CD4-positive, alpha-beta T cell (primary cell): ENCODE measurements around the gene APLP2. TPM values are rescaled to one million over a fixed set of nuclear protein-coding genes. Genes with fewer than 3 reads are reported as not detected.

Experiments used
- ATAC-seq: fragments of 200-7000 bp; cut with Tn5 transposase; one replicate; pipeline ENCODE4 v1.10.0; 2022; ENCODE audit warnings: mild to moderate bottlenecking; ENCODE audit not compliant: poor library complexity
- CTCF ChIA-PET: fragments of 350-600 bp; sonication (Branson Sonifier 250); formaldehyde crosslinking; loops from one replicate; lab custom pipeline; 2021; ENCODE audit warnings: antibody characterized with exemption, inconsistent platforms; lab: Charles Lee
- POLR2A ChIA-PET: fragments of 350-600 bp; sonication (Branson Sonifier 250); formaldehyde crosslinking; loops from one replicate; lab custom pipeline; 2021; ENCODE audit warnings: antibody characterized with exemption, inconsistent platforms; lab: Charles Lee
- DNase-seq, 14 experiments: peaks; one replicate each; pipeline ENCODE4 v3.0.0-alpha.2; 2013 to 2020; ENCODE audit warnings: mixed read lengths in 2 of 14
- H3K27ac ChIP-seq, 2 donors: one replicate each; pipeline versions ENCODE4 v1.5.1 to v1.7.0; 2013; ENCODE audit warnings: low read length in 2 of 2, low read depth in 1 of 2, mild to moderate bottlenecking in 1 of 2
- H3K27me3 ChIP-seq, 2 experiments: 1 replicate in 1 of 2; 2 replicates in 1 of 2; pipeline versions ENCODE4 v1.6.1 to v1.7.0; 2013; ENCODE audit warnings: low read length in 2 of 2, control low read depth in 1 of 2, mild to moderate bottlenecking in 1 of 2, moderate library complexity in 1 of 2; ENCODE audit not compliant: insufficient read depth in 2 of 2, control insufficient read depth in 1 of 2
- H3K36me3 ChIP-seq: one replicate; pipeline ENCODE4 v1.6.1; 2013; ENCODE audit warnings: low read length, control low read depth; ENCODE audit not compliant: insufficient read depth
- H3K4me1 ChIP-seq: one replicate; pipeline ENCODE4 v1.6.1; 2013; ENCODE audit warnings: low read length, control low read depth; ENCODE audit not compliant: insufficient read depth
- H3K4me3 ChIP-seq: one replicate; pipeline ENCODE4 v1.5.1; 2013; ENCODE audit warnings: mild to moderate bottlenecking, low read length, moderate library complexity
- H3K9me3 ChIP-seq, 2 experiments: 1 replicate in 1 of 2; 2 replicates in 1 of 2; pipeline versions ENCODE4 v1.6.1 to v1.7.0; 2013; ENCODE audit warnings: low read length in 2 of 2, mild to moderate bottlenecking in 2 of 2, control low read depth in 1 of 2, moderate library complexity in 1 of 2; ENCODE audit not compliant: control insufficient read depth in 1 of 2, insufficient read depth in 1 of 2
- H3K27ac Mint-ChIP-seq: one replicate; pipeline ENCODE4 v1.8.0; 2020; ENCODE audit warnings: mixed read lengths
- H3K27me3 Mint-ChIP-seq: one replicate; pipeline ENCODE4 v1.8.0; 2021; ENCODE audit warnings: mixed read lengths
- H3K36me3 Mint-ChIP-seq: one replicate; pipeline ENCODE4 v1.8.0; 2021; ENCODE audit warnings: low read depth, mixed read lengths
- H3K4me1 Mint-ChIP-seq: one replicate; pipeline ENCODE4 v1.8.0; 2021; ENCODE audit warnings: low read depth, mixed read lengths
- H3K4me3 Mint-ChIP-seq: one replicate; pipeline ENCODE4 v1.8.0; 2020; ENCODE audit warnings: mild to moderate bottlenecking, mixed read lengths
- H3K9me3 Mint-ChIP-seq: one replicate; pipeline ENCODE4 v1.8.0; 2020; ENCODE audit warnings: mixed read lengths
- CTCF ChIP-seq: fragments of 200-600 bp; IDR thresholded peaks from one replicate; pipeline ENCODE4 v1.8.0; 2022; ENCODE audit warnings: antibody characterized with exemption, mild to moderate bottlenecking
- intact Hi-C, 2 experiments: fragments of 100-400 bp; cut with DNase I in 1 of 2; cut with micrococcal nuclease in 1 of 2; formaldehyde crosslinking; loops; one replicate each; pipeline versions ENCODE4 v1.15.1 to v1.9.0; 2023 to 2025; cut with DNase I, micrococcal nuclease
- total RNA-seq, 174 experiments: library from RNA in 2 of 174; stranded (reverse) in 2 of 174; gene quantifications; one replicate each; pipeline ENCODE4 v1.2.3 and lab custom pipeline; 2021 to 2026

Gene APLP2
- total RNA-seq, 2 experiments from 2014 or later: 28.8 to 29.5 TPM

GRCh38 chr11:130031945-130032344 is 37.7 kb upstream of the APLP2 start:
- H3K4me3 ChIP-seq: no peak overlapping the region
- no peaks in the 10 kb centered on the region for H3K9me3 Mint-ChIP-seq
- ATAC-seq: no peak
- no peaks in the 10 kb centered on the region for H3K27me3 ChIP-seq
- no peak overlapping the region for H3K27ac Mint-ChIP-seq
- no peak overlapping the region for H3K4me3 Mint-ChIP-seq
- H3K27me3 Mint-ChIP-seq: peaks cover 4% of the 10 kb centered on the region
- no peaks in the 10 kb centered on the region for H3K4me1 ChIP-seq
- ChIA-PET POLR2A (no interaction called here), CTCF (no interaction called here)
- TF ChIP-seq CTCF: no peak
- DNase-seq: no peak
- intact Hi-C loops: no loop called here
- no peaks in the 10 kb centered on the region for H3K36me3 Mint-ChIP-seq
- H3K4me1 Mint-ChIP-seq: no peaks in the 10 kb centered on the region
- H3K36me3 ChIP-seq: no peaks in the 10 kb centered on the region
- no peaks in the 10 kb centered on the region for H3K9me3 ChIP-seq
- H3K27ac ChIP-seq: no peak overlapping the region

DNA sequence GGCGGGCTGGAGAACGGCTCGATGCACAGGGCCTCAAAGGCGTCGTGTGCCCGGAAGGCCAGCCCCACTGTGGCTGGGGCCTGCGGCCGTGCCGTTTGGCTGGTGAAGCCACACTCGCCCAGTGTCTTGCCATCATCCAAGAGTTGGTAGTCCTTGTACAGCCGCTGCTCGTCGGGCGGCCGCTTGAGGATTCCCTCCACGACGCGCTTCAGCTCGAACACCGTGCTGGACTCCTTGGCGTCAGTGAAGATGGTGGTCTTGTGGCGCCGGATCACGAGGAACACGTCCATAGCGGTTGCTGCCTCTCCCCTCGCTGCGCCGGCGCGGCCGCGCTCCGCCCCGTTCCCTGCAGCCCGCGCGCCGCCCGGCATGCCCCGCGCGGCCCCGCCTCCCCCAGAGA is 36.8 kb upstream of the APLP2 start:
- H3K4me3 ChIP-seq: no peak overlapping the region
- ATAC-seq: no peak
- DNase-seq: no peak
- H3K9me3 ChIP-seq: no peaks in the 10 kb centered on the region
- Mint-ChIP-seq H3K36me3 (no peaks in the 10 kb centered on the region), H3K27me3 (peaks cover 4% of the 10 kb centered on the region), H3K4me3 (no peak overlapping the region), H3K9me3 (no peaks in the 10 kb centered on the region), H3K27ac (no peak overlapping the region), H3K4me1 (no peaks in the 10 kb centered on the region)
- intact Hi-C loops: no loop called here
- H3K4me1 ChIP-seq: no peaks in the 10 kb centered on the region
- ChIA-PET CTCF (no interaction called here), POLR2A (no interaction called here)
- no peak for TF ChIP-seq CTCF
- no peak overlapping the region for H3K27ac ChIP-seq
- H3K27me3 ChIP-seq: no peaks in the 10 kb centered on the region
- no peaks in the 10 kb centered on the region for H3K36me3 ChIP-seq

- TF ChIP-seq CTCF: no peak
- Mint-ChIP-seq H3K4me3 (no peak overlapping the region), H3K27me3 (peaks cover 4% of the 10 kb centered on the region), H3K4me1 (no peaks in the 10 kb centered on the region), H3K9me3 (no peaks in the 10 kb centered on the region), H3K36me3 (no peaks in the 10 kb centered on the region), H3K27ac (no peak overlapping the region)
- Histone ChIP-seq H3K27ac (no peak overlapping the region), H3K4me3 (no peak overlapping the region), H3K27me3 (no peaks in the 10 kb centered on the region), H3K4me1 (no peaks in the 10 kb centered on the region), H3K9me3 (no peaks in the 10 kb centered on the region), H3K36me3 (no peaks in the 10 kb centered on the region)
- CTCF ChIA-PET: no interaction called here
- POLR2A ChIA-PET: no interaction called here
- no peak for ATAC-seq
- intact Hi-C loops: no loop called here
- no peak for DNase-seq
Observed at GRCh38 chr11:130034236-130034635, 35.5 kb upstream of the APLP2 start.
